Hepatocyte (in vitro differentiated cells): ENCODE data around the gene CHST11. TPM values are rescaled to one million over a fixed set of nuclear protein-coding genes. Genes with fewer than 3 reads are reported as not detected.

ENCODE experiments used
- DNase-seq: peaks from one replicate; pipeline ENCODE4 v3.0.0-alpha.2; 2016; ENCODE audit warnings: low spot score
- H2AFZ ChIP-seq: fragments of 200-600 bp; sonication (generic); 2 replicates; pipeline ENCODE4 v1.6.0; 2016; ENCODE audit warnings: antibody characterized with exemption, mild to moderate bottlenecking
- H3K27ac ChIP-seq: fragments of 200-600 bp; sonication (generic); 2 replicates; pipeline ENCODE4 v1.5.1; 2016; ENCODE audit warnings: mild to moderate bottlenecking
- H3K27me3 ChIP-seq: fragments of 200-600 bp; sonication (generic); 2 replicates; pipeline ENCODE4 v1.6.1; 2016
- H3K36me3 ChIP-seq: fragments of 200-600 bp; sonication (generic); replicated peaks from 2 replicates; pipeline ENCODE4 v1.5.1; 2016; ENCODE audit warnings: low read depth; ENCODE audit not compliant: insufficient read depth
- H3K4me1 ChIP-seq: fragments of 200-600 bp; sonication (generic); 2 replicates; pipeline ENCODE4 v1.5.1; 2016; ENCODE audit warnings: mild to moderate bottlenecking, moderate library complexity; ENCODE audit not compliant: insufficient read depth
- H3K4me2 ChIP-seq: fragments of 200-600 bp; sonication (generic); 2 replicates; pipeline ENCODE4 v1.6.0; 2016
- H3K4me3 ChIP-seq: fragments of 200-600 bp; sonication (generic); 2 replicates; pipeline ENCODE4 v1.5.1; 2016; ENCODE audit warnings: mild to moderate bottlenecking
- H3K79me2 ChIP-seq: fragments of 200-600 bp; sonication (generic); 2 replicates; pipeline ENCODE4 v1.6.0; 2017; ENCODE audit warnings: mild to moderate bottlenecking
- H3K9me2 ChIP-seq: fragments of 200-600 bp; sonication (generic); replicated peaks from 2 replicates; pipeline ENCODE4 v1.6.0; 2017; ENCODE audit warnings: mild to moderate bottlenecking; ENCODE audit not compliant: insufficient read depth
- H3K9me3 ChIP-seq: fragments of 200-600 bp; sonication (generic); 2 replicates; pipeline ENCODE4 v1.5.1; 2016; ENCODE audit warnings: low read depth, mild to moderate bottlenecking
- H4K20me1 ChIP-seq: fragments of 200-600 bp; sonication (generic); 2 replicates; pipeline ENCODE4 v1.6.0; 2016; ENCODE audit warnings: mild to moderate bottlenecking; ENCODE audit not compliant: insufficient read depth, poor library complexity, severe bottlenecking
- CTCF ChIP-seq: fragments of 200-600 bp; sonication (generic); IDR thresholded peaks from 2 replicates; pipeline ENCODE4 v1.5.1; 2016; ENCODE audit warnings: antibody characterized with exemption, mild to moderate bottlenecking; ENCODE audit not compliant: poor library complexity
- EZH2 ChIP-seq: fragments of 200-600 bp; sonication (generic); IDR thresholded peaks from 2 replicates; pipeline ENCODE4 v1.6.1; 2016; ENCODE audit warnings: antibody characterized with exemption, mild to moderate bottlenecking, borderline replicate concordance
- EZH2phosphoT487 ChIP-seq: fragments of 200-600 bp; sonication (generic); IDR thresholded peaks from one replicate; pipeline ENCODE4 v1.6.1; 2018; ENCODE audit warnings: antibody characterized with exemption, mild to moderate bottlenecking, low read depth, moderate library complexity; ENCODE audit not compliant: unreplicated experiment, severe bottlenecking
- WGBS: methylation state at CpG from one replicate; pipeline ENCODE4 v1.1.6; 2016; ENCODE audit warnings: low lambda C conversion rate; ENCODE audit errors: missing lambda C conversion rate; 5-methylcytosine and 5-hydroxymethylcytosine counted together
- polyA plus RNA-seq: library from polyadenylated mRNA; unstranded; fragments of >200 nt; fragmentation: Nextera tagmentation; extraction: Ambion mirVana; gene quantifications from 2 replicates; pipeline ENCODE4 v1.2.1, GENCODE V29; 2016
- total RNA-seq: library from RNA; depleted of rRNA; stranded (reverse); fragments of >200 nt; gene quantifications from 2 replicates; pipeline ENCODE4 v1.2.3, GENCODE V29; 2014

CHST11 gene
- total and polyA plus RNA-seq, 2 experiments from 2014 or later: 5.2 to 8.9 TPM

GRCh38 chr12:104467346-104467837, 10.6 kb downstream of the CHST11 start:
- WGBS: 40% methylated on average over 5 of the region's 5 CpGs
- peaks cover 4% of the 10 kb centered on the region for H3K79me2 ChIP-seq
- TF ChIP-seq EZH2phosphoT487 (no peak), CTCF (no peak), EZH2 (no peak)

GRCh38 chr12:104468371-104468770, 11.6 kb downstream of the CHST11 start:
- Histone ChIP-seq H3K79me2 (no peaks in the 10 kb centered on the region), H3K4me1 (no peaks in the 10 kb centered on the region), H3K9me3 (no peaks in the 10 kb centered on the region), H3K27me3 (no peaks in the 10 kb centered on the region), H3K4me2 (no peak overlapping the region), H4K20me1 (no peaks in the 10 kb centered on the region), H2AFZ (no peak overlapping the region), H3K9me2 (no peaks in the 10 kb centered on the region), H3K27ac (no peak overlapping the region), H3K4me3 (no peak overlapping the region), H3K36me3 (no peaks in the 10 kb centered on the region)
- DNase-seq: no peak
- 95% methylated on average over 5 of the region's 5 CpGs for WGBS
- TF ChIP-seq EZH2 (no peak), EZH2phosphoT487 (no peak), CTCF (no peak)

More at GRCh38 chr12:104467346-104467837, 10.6 kb downstream of the CHST11 start:
- H3K9me3 ChIP-seq: no peaks in the 10 kb centered on the region
- H3K4me3 ChIP-seq: no peak overlapping the region
- H3K27me3 ChIP-seq: no peaks in the 10 kb centered on the region
- H4K20me1 ChIP-seq: no peaks in the 10 kb centered on the region
- no peaks in the 10 kb centered on the region for H3K36me3 ChIP-seq
- H3K4me1 ChIP-seq: no peaks in the 10 kb centered on the region
- H3K27ac ChIP-seq: no peak overlapping the region
- no peaks in the 10 kb centered on the region for H3K9me2 ChIP-seq
- DNase-seq: no peak
- no peak overlapping the region for H3K4me2 ChIP-seq
- no peak overlapping the region for H2AFZ ChIP-seq

GRCh38 chr12:104469066-104469465, 12.3 kb downstream of the CHST11 start:
- H3K9me2 ChIP-seq: no peaks in the 10 kb centered on the region
- H3K4me3 ChIP-seq: no peak overlapping the region
- no peak overlapping the region for H3K4me2 ChIP-seq
- no peak overlapping the region for H3K27ac ChIP-seq
- H3K9me3 ChIP-seq: no peaks in the 10 kb centered on the region
- no peak overlapping the region for H2AFZ ChIP-seq
- no peaks in the 10 kb centered on the region for H4K20me1 ChIP-seq
- H3K79me2 ChIP-seq: no peaks in the 10 kb centered on the region
- H3K27me3 ChIP-seq: no peaks in the 10 kb centered on the region
- DNase-seq: no peak
- H3K4me1 ChIP-seq: no peaks in the 10 kb centered on the region
- 89% methylated on average over 4 of the region's 4 CpGs for WGBS
- H3K36me3 ChIP-seq: no peaks in the 10 kb centered on the region
- TF ChIP-seq EZH2 (no peak), CTCF (no peak), EZH2phosphoT487 (no peak)
